GM12872 (cell line): ENCODE measurements around the gene TSPAN14.

Experiments used
- CTCF ChIP-seq: IDR thresholded peaks from 3 replicates; pipeline ENCODE4 v1.5.1; 2011; ENCODE audit warnings: low read depth, mild to moderate bottlenecking, low read length, moderate library complexity; ENCODE audit not compliant: insufficient read depth

The TSPAN14 gene

GRCh38 chr10:80410122-80410521 lies 44.0 kb upstream of the TSPAN14 start:
- no peak for TF ChIP-seq CTCF

- no peak for TF ChIP-seq CTCF
Observed at GRCh38 chr10:80410578-80411145, 43.4 kb upstream of the TSPAN14 start.

- no peak for TF ChIP-seq CTCF
Observed at GRCh38 chr10:80411267-80411668, 42.8 kb upstream of the TSPAN14 start.

- no peak for TF ChIP-seq CTCF
Observed at GRCh38 chr10:80411681-80412220, 42.4 kb upstream of the TSPAN14 start.

GRCh38 chr10:80412486-80412885 lies 41.6 kb upstream of the TSPAN14 start:
- no peak for TF ChIP-seq CTCF

GRCh38 chr10:80413271-80413996 lies 40.7 kb upstream of the TSPAN14 start:
- TF ChIP-seq CTCF: no peak

- TF ChIP-seq CTCF: no peak
Observed at GRCh38 chr10:80414142-80414895, 39.8 kb upstream of the TSPAN14 start.
